IPS-20b (cell line): ENCODE measurements around the gene FLG2.
"Not testable (repeated sequence)": the region's sequence is repeated elsewhere in the genome, so short reads cannot be mapped to it uniquely, and the experiment has no call there.

ENCODE experiments used
- H3K27ac ChIP-seq: one replicate; pipeline ENCODE4 v1.5.1; 2013; ENCODE audit warnings: low read length
- H3K27me3 ChIP-seq: 2 replicates; pipeline ENCODE4 v1.6.1; 2013; ENCODE audit warnings: mild to moderate bottlenecking, low read length, inconsistent platforms; ENCODE audit not compliant: insufficient read depth
- H3K36me3 ChIP-seq: 2 replicates; pipeline ENCODE4 v1.6.1; 2013; ENCODE audit warnings: low read depth, mild to moderate bottlenecking, inconsistent platforms, low read length, moderate library complexity; ENCODE audit not compliant: insufficient read depth
- H3K4me1 ChIP-seq: 2 replicates; pipeline ENCODE4 v1.6.1; 2013; ENCODE audit warnings: mild to moderate bottlenecking, control low read depth, inconsistent platforms, low read length, moderate library complexity; ENCODE audit not compliant: insufficient read depth
- H3K4me3 ChIP-seq: 2 replicates; pipeline ENCODE4 v1.5.1; 2013; ENCODE audit warnings: mild to moderate bottlenecking, low read length, inconsistent platforms
- H3K9ac ChIP-seq: 2 replicates; pipeline ENCODE4 v1.6.1; 2013; ENCODE audit warnings: low read depth, mild to moderate bottlenecking, inconsistent platforms, low read length, moderate library complexity
- H3K9me3 ChIP-seq: 2 replicates; pipeline ENCODE4 v1.6.1; 2013; ENCODE audit warnings: mild to moderate bottlenecking, low read depth, low read length, inconsistent platforms; ENCODE audit not compliant: insufficient read depth

FLG2 gene

GRCh38 chr1:152356736-152357135 lies 3.1 kb downstream of the FLG2 start:
- Histone ChIP-seq H3K4me1 (no peaks in the 10 kb centered on the region), H3K9ac (no peak overlapping the region), H3K9me3 (peaks cover 98% of the 10 kb centered on the region), H3K27ac (no peak overlapping the region), H3K27me3 (no peaks in the 10 kb centered on the region), H3K36me3 (no peaks in the 10 kb centered on the region), H3K4me3 (no peak overlapping the region)

- H3K4me3 ChIP-seq = no peak overlapping the region
- no peaks in the 10 kb centered on the region for H3K36me3 ChIP-seq
- H3K4me1 ChIP-seq = no peaks in the 10 kb centered on the region
- no peak overlapping the region for H3K9ac ChIP-seq
- H3K9me3 ChIP-seq = peaks cover 95% of the 10 kb centered on the region
- H3K27ac ChIP-seq = no peak overlapping the region
- H3K27me3 ChIP-seq = no peaks in the 10 kb centered on the region
These were observed 10.2 kb downstream of the FLG2 start for GRCh38 chr1:152349611-152350010.

GRCh38 chr1:152348447-152348846 lies 11.4 kb downstream of the FLG2 start:
- H3K4me3 ChIP-seq = no peak overlapping the region

GRCh38 chr1:152347116-152347728 lies 12.6 kb downstream of the FLG2 start:
- no peak overlapping the region for H3K27ac ChIP-seq
- H3K27me3 ChIP-seq = no peaks in the 10 kb centered on the region
- peaks cover 91% of the 10 kb centered on the region for H3K9me3 ChIP-seq
- H3K4me3 ChIP-seq = no peak overlapping the region
- H3K4me1 ChIP-seq = no peaks in the 10 kb centered on the region
- H3K9ac ChIP-seq = no peak overlapping the region
- no peaks in the 10 kb centered on the region for H3K36me3 ChIP-seq

More at GRCh38 chr1:152348447-152348846, 11.4 kb downstream of the FLG2 start:
- H3K36me3 ChIP-seq = no peaks in the 10 kb centered on the region
- H3K27me3 ChIP-seq = no peaks in the 10 kb centered on the region
- no peak overlapping the region for H3K27ac ChIP-seq
- no peaks in the 10 kb centered on the region for H3K4me1 ChIP-seq
- no peak overlapping the region for H3K9ac ChIP-seq
- H3K9me3 ChIP-seq = peaks cover 92% of the 10 kb centered on the region

GRCh38 chr1:152344438-152344837 lies 15.4 kb downstream of the FLG2 start:
- no peaks in the 10 kb centered on the region for H3K4me1 ChIP-seq
- no peak overlapping the region for H3K27ac ChIP-seq
- H3K9me3 ChIP-seq = peaks cover 89% of the 10 kb centered on the region
- no peak overlapping the region for H3K4me3 ChIP-seq
- no peak overlapping the region for H3K9ac ChIP-seq
- no peaks in the 10 kb centered on the region for H3K27me3 ChIP-seq
- no peaks in the 10 kb centered on the region for H3K36me3 ChIP-seq

GRCh38 chr1:152343006-152343405 lies 16.8 kb downstream of the FLG2 start:
- H3K9me3 ChIP-seq = peaks cover 82% of the 10 kb centered on the region
- H3K9ac ChIP-seq = no peak overlapping the region
- H3K27ac ChIP-seq = no peak overlapping the region
- H3K4me3 ChIP-seq = no peak overlapping the region
- H3K27me3 ChIP-seq = no peaks in the 10 kb centered on the region
- H3K36me3 ChIP-seq = no peaks in the 10 kb centered on the region
- no peaks in the 10 kb centered on the region for H3K4me1 ChIP-seq

GRCh38 chr1:152335399-152335798 lies 24.4 kb downstream of the FLG2 start:
- H3K27ac ChIP-seq = no peak overlapping the region
- no peaks in the 10 kb centered on the region for H3K36me3 ChIP-seq
- H3K4me1 ChIP-seq = no peaks in the 10 kb centered on the region
- no peaks in the 10 kb centered on the region for H3K27me3 ChIP-seq
- no peak overlapping the region for H3K9ac ChIP-seq
- no peak overlapping the region for H3K4me3 ChIP-seq
- peaks cover 82% of the 10 kb centered on the region for H3K9me3 ChIP-seq

- no peak overlapping the region for H3K4me3 ChIP-seq
- H3K9me3 ChIP-seq = peaks cover 93% of the 10 kb centered on the region
- no peak overlapping the region for H3K9ac ChIP-seq
- no peak overlapping the region for H3K27ac ChIP-seq
- no peaks in the 10 kb centered on the region for H3K36me3 ChIP-seq
- no peaks in the 10 kb centered on the region for H3K4me1 ChIP-seq
- H3K27me3 ChIP-seq = no peaks in the 10 kb centered on the region
These were observed 30.9 kb downstream of the FLG2 start for GRCh38 chr1:152328801-152329391.

GRCh38 chr1:152325111-152325510 lies 34.7 kb downstream of the FLG2 start, which contains the start of gene FLG:
Gene FLG (minus strand): TSS chr1:152325239. CDS start chr1:152315456, 9,783 bp downstream.
- H3K27ac ChIP-seq = no peak within 1 kb of the TSS
- no peaks in the 10 kb centered on the region for H3K36me3 ChIP-seq
- no peaks in the 10 kb centered on the region for H3K4me1 ChIP-seq
- no peak within 1 kb of the TSS for H3K9ac ChIP-seq
- no peaks in the 10 kb centered on the region for H3K27me3 ChIP-seq
- H3K4me3 ChIP-seq = no peak within 1 kb of the TSS
- H3K9me3 ChIP-seq = peaks cover 83% of the 10 kb centered on the region

- Histone ChIP-seq H3K4me1 (no peaks in the 10 kb centered on the region), H3K27me3 (no peaks in the 10 kb centered on the region), H3K9ac (no peak overlapping the region), H3K4me3 (no peak overlapping the region), H3K36me3 (no peaks in the 10 kb centered on the region), H3K9me3 (peaks cover 94% of the 10 kb centered on the region), H3K27ac (no peak overlapping the region)
These were observed 45.8 kb downstream of the FLG2 start for GRCh38 chr1:152313970-152314369.

- Histone ChIP-seq H3K9ac (no peak overlapping the region), H3K4me3 (no peak overlapping the region), H3K9me3 (peaks cover 94% of the 10 kb centered on the region), H3K27ac (no peak overlapping the region), H3K36me3 (no peaks in the 10 kb centered on the region), H3K4me1 (no peaks in the 10 kb centered on the region), H3K27me3 (no peaks in the 10 kb centered on the region)
These were observed 46.4 kb downstream of the FLG2 start for GRCh38 chr1:152313319-152313801.

GRCh38 chr1:152312169-152312568 lies 47.6 kb downstream of the FLG2 start:
- peaks cover 91% of the 10 kb centered on the region for H3K9me3 ChIP-seq
- not testable (repeated sequence) for H3K4me1 ChIP-seq, H3K27ac ChIP-seq, H3K27me3 ChIP-seq, H3K36me3 ChIP-seq, H3K9ac ChIP-seq, H3K4me3 ChIP-seq
